ENCODE measurements around the gene CAMKK1. TPM values are rescaled to one million over a fixed set of nuclear protein-coding genes. Genes with fewer than 3 reads are reported as not detected.
"Not testable (repeated sequence)": the region's sequence is repeated elsewhere in the genome, so short reads cannot be mapped to it uniquely, and the experiment has no call there.

The CAMKK1 gene
- polyA plus RNA-seq, 1 donor (not counting 4 experiments of a cell fraction or from before 2014, with no cell fraction given): 2.5 TPM

GRCh38 chr17:3859940-3860339, 32.9 kb downstream of the CAMKK1 start:
- H3K4me2 ChIP-seq (ENCODE audit: control insufficient read depth, extremely low read depth, insufficient read depth, low read depth, low read length): no peak overlapping the region
- no peak overlapping the region for H3K9ac ChIP-seq (ENCODE audit: control insufficient read depth, extremely low read depth, insufficient read depth, low read length)
- H3K9me1 ChIP-seq (ENCODE audit: control insufficient read depth, extremely low read depth, insufficient read depth, low read length): no peaks in the 10 kb centered on the region
- no peaks in the 10 kb centered on the region for H3K4me1 ChIP-seq (ENCODE audit: control insufficient read depth, extremely low read depth, insufficient read depth, low read length)
- H3K9me3 ChIP-seq (ENCODE audit: control insufficient read depth, low read depth, low read length): no peaks in the 10 kb centered on the region
- TF ChIP-seq CTCF (optimal IDR thresholded peaks at IDR 0.05 in 1 of 3, IDR thresholded peaks at IDR 0.05 in 1 of 3, conservative IDR thresholded peaks at IDR 0.05 in 1 of 3; ENCODE audit: extremely low read depth in 1 of 3, insufficient read depth in 2 of 3, low read length in 3 of 3): no peak
- TF ChIP-seq EZH2 (IDR thresholded peaks at IDR 0.05; ENCODE audit: low read length): no peak
- no peaks in the 10 kb centered on the region for H4K20me1 ChIP-seq (ENCODE audit: control insufficient read depth, extremely low read depth, insufficient read depth, low read length)
- H3K36me3 ChIP-seq (ENCODE audit: control insufficient read depth in 2 of 2, extremely low read depth in 1 of 2, insufficient read depth in 2 of 2, low read length in 2 of 2): peaks cover 0 to 3% of the 10 kb centered on the region in 2 experiments
- FAIRE-seq (no peak), DNase-seq (ENCODE audit: low read depth, low spot score) (no peak)
- H3K27ac ChIP-seq (ENCODE audit: control insufficient read depth, insufficient read depth, low read length): no peak overlapping the region
- H3K79me2 ChIP-seq (ENCODE audit: control insufficient read depth, insufficient read depth, low read length): no peaks in the 10 kb centered on the region
- H3K27me3 ChIP-seq (ENCODE audit: control insufficient read depth, extremely low read depth, insufficient read depth, low read length): no peaks in the 10 kb centered on the region
- dilution Hi-C loops (cut with MboI; ENCODE audit: extremely low pct_ligation_motif_present, low sequenced_read_pairs): no loop called here
- no peak overlapping the region for H2AFZ ChIP-seq (ENCODE audit: control insufficient read depth, low read length)
- H3K4me3 ChIP-seq (ENCODE audit: control insufficient read depth in 2 of 3, extremely low read depth in 1 of 3, insufficient read depth in 2 of 3, low read depth in 1 of 3, low read length in 3 of 3): no peak overlapping the region

- no peak overlapping the region for H2AFZ ChIP-seq (ENCODE audit: control insufficient read depth, low read length)
- no peak overlapping the region for H3K27ac ChIP-seq (ENCODE audit: control insufficient read depth, insufficient read depth, low read length)
- H3K79me2 ChIP-seq (ENCODE audit: control insufficient read depth, insufficient read depth, low read length): no peaks in the 10 kb centered on the region
- no peaks in the 10 kb centered on the region for H3K27me3 ChIP-seq (ENCODE audit: control insufficient read depth, extremely low read depth, insufficient read depth, low read length)
- no peaks in the 10 kb centered on the region for H3K4me1 ChIP-seq (ENCODE audit: control insufficient read depth, extremely low read depth, insufficient read depth, low read length)
- no peak overlapping the region for H3K4me2 ChIP-seq (ENCODE audit: control insufficient read depth, extremely low read depth, insufficient read depth, low read depth, low read length)
- H3K9me1 ChIP-seq (ENCODE audit: control insufficient read depth, extremely low read depth, insufficient read depth, low read length): no peaks in the 10 kb centered on the region
- DNase-seq (ENCODE audit: low read depth, low spot score) (no peak), FAIRE-seq (no peak)
- H3K9me3 ChIP-seq (ENCODE audit: control insufficient read depth, low read depth, low read length): no peaks in the 10 kb centered on the region
- H4K20me1 ChIP-seq (ENCODE audit: control insufficient read depth, extremely low read depth, insufficient read depth, low read length): no peaks in the 10 kb centered on the region
- H3K36me3 ChIP-seq (ENCODE audit: control insufficient read depth in 2 of 2, extremely low read depth in 1 of 2, insufficient read depth in 2 of 2, low read length in 2 of 2): peaks cover 0 to 3% of the 10 kb centered on the region in 2 experiments
- no peak overlapping the region for H3K4me3 ChIP-seq (ENCODE audit: control insufficient read depth in 2 of 3, extremely low read depth in 1 of 3, insufficient read depth in 2 of 3, low read depth in 1 of 3, low read length in 3 of 3)
- H3K9ac ChIP-seq (ENCODE audit: control insufficient read depth, extremely low read depth, insufficient read depth, low read length): no peak overlapping the region
- dilution Hi-C loops (cut with MboI; ENCODE audit: extremely low pct_ligation_motif_present, low sequenced_read_pairs): no loop called here
- TF ChIP-seq CTCF (optimal IDR thresholded peaks at IDR 0.05 in 1 of 3, IDR thresholded peaks at IDR 0.05 in 1 of 3, conservative IDR thresholded peaks at IDR 0.05 in 1 of 3; ENCODE audit: extremely low read depth in 1 of 3, insufficient read depth in 2 of 3, low read length in 3 of 3) (no peak), EZH2 (IDR thresholded peaks at IDR 0.05; ENCODE audit: low read length) (no peak)
Measured at GRCh38 chr17:3857261-3858105, 35.4 kb downstream of the CAMKK1 start.

- H3K9me3 ChIP-seq (ENCODE audit: control insufficient read depth, low read depth, low read length); H3K4me3 ChIP-seq (ENCODE audit: control insufficient read depth in 2 of 3, extremely low read depth in 1 of 3, insufficient read depth in 2 of 3, low read depth in 1 of 3, low read length in 3 of 3); H2AFZ ChIP-seq (ENCODE audit: control insufficient read depth, low read length); H4K20me1 ChIP-seq (ENCODE audit: control insufficient read depth, extremely low read depth, insufficient read depth, low read length); H3K9me1 ChIP-seq (ENCODE audit: control insufficient read depth, extremely low read depth, insufficient read depth, low read length); H3K27me3 ChIP-seq (ENCODE audit: control insufficient read depth, extremely low read depth, insufficient read depth, low read length); FAIRE-seq; H3K9ac ChIP-seq (ENCODE audit: control insufficient read depth, extremely low read depth, insufficient read depth, low read length); H3K4me1 ChIP-seq (ENCODE audit: control insufficient read depth, extremely low read depth, insufficient read depth, low read length); DNase-seq (ENCODE audit: low read depth, low spot score); H3K36me3 ChIP-seq (ENCODE audit: control insufficient read depth in 2 of 2, extremely low read depth in 1 of 2, insufficient read depth in 2 of 2, low read length in 2 of 2); H3K27ac ChIP-seq (ENCODE audit: control insufficient read depth, insufficient read depth, low read length); dilution Hi-C loops (cut with MboI; ENCODE audit: extremely low pct_ligation_motif_present, low sequenced_read_pairs); H3K79me2 ChIP-seq (ENCODE audit: control insufficient read depth, insufficient read depth, low read length); H3K4me2 ChIP-seq (ENCODE audit: control insufficient read depth, extremely low read depth, insufficient read depth, low read depth, low read length): not testable (repeated sequence)
Measured at GRCh38 chr17:3854204-3854603, 38.6 kb downstream of the CAMKK1 start.

Measured in keratinocyte (primary cell).